NOMO-1 treated with dmso at 0.1 percent for 144 hours (cell line): ENCODE data around the gene TRIP12.

Experiments used
- DNase-seq: peaks from one replicate; lab custom pipeline; 2025; ENCODE audit not compliant: unreplicated experiment; lab: John Stamatoyannopoulos, UW

TRIP12 gene

GRCh38 chr2:229725716-229726574 is 195.9 kb downstream of the TRIP12 start:
- no peak for DNase-seq

GRCh38 chr2:229723192-229723591 is 198.6 kb downstream of the TRIP12 start:
- peak; percentile 60 for DNase-seq

GRCh38 chr2:229719926-229720647 is 201.7 kb downstream of the TRIP12 start:
- DNase-seq = no peak

- DNase-seq = no peak
These were observed 203.8 kb downstream of the TRIP12 start for GRCh38 chr2:229718057-229718456.

GRCh38 chr2:229715895-229716507 is 205.8 kb downstream of the TRIP12 start:
- peak; percentile 23 for DNase-seq

- no peak for DNase-seq
These were observed 206.9 kb downstream of the TRIP12 start for GRCh38 chr2:229714736-229715541.

GRCh38 chr2:229714080-229714735 is 207.6 kb downstream of the TRIP12 start, which contains the start of gene DNER:
TSS of gene DNER (minus strand) at chr2:229714555. CDS start at chr2:229714423, 132 bp downstream.
- DNase-seq = no peak
